Pancreas (tissue), 10 donors: ENCODE results near the gene HMGXB3. TPM values are rescaled to one million over a fixed set of nuclear protein-coding genes. Genes with fewer than 3 reads are reported as not detected.

ENCODE experiments used
- ATAC-seq, 4 donors: fragments of 200-7000 bp; cut with Tn5 transposase; one replicate each; pipeline versions ENCODE4 v1.8.0 to v1.9.1; 2020; ENCODE audit warnings: mild to moderate bottlenecking in 4 of 4, moderate library complexity in 4 of 4
- DNase-seq, 6 donors: peaks; one replicate each; pipeline ENCODE4 v3.0.0-alpha.2; 2020
- FAIRE-seq: peaks from 2 replicates; lab custom pipeline; 2012; peaks lifted over from hg19 to GRCh38; lab: Jason Lieb, UNC
- H3K27ac ChIP-seq, 4 donors: fragments of 200-600 bp; sonication (generic); 1 replicate in 3 of 4; 2 replicates in 1 of 4; pipeline versions ENCODE4 v1.5.0 to v1.8.0; 2020
- H3K27me3 ChIP-seq, 4 donors: fragments of 200-600 bp; one replicate each; pipeline ENCODE4 v1.8.0; 2021
- H3K36me3 ChIP-seq, 3 donors: fragments of 200-600 bp; sonication (generic) in 1 of 3; one replicate each; pipeline versions ENCODE4 v1.5.0 to v1.8.0; 2020 to 2021
- H3K4me1 ChIP-seq, 3 donors: fragments of 200-600 bp; one replicate each; pipeline ENCODE4 v1.8.0; 2021
- H3K4me3 ChIP-seq, 4 donors: fragments of 200-600 bp; sonication (generic) in 2 of 4; one replicate each; pipeline versions ENCODE4 v1.5.0 to v1.8.0; 2020 to 2021
- H3K9me3 ChIP-seq, 4 donors: fragments of 200-600 bp; one replicate each; pipeline ENCODE4 v1.8.0; 2021
- WGBS, 2 donors: extraction: QIAGEN DNeasy Blood & Tissue Kit; methylation state at CpG; one replicate each; pipeline ENCODE4 v1.1.7; 2013; 5-methylcytosine and 5-hydroxymethylcytosine counted together
- intact Hi-C, 3 donors: fragments of 100-400 bp; cut with DNase I; formaldehyde crosslinking; loops; one replicate each; pipeline versions ENCODE4 v1.11.1 to v1.14.2; 2022
- polyA plus RNA-seq, 2 donors: library from polyadenylated mRNA; stranded (reverse); fragments of 200-250 nt; gene quantifications; one replicate each; pipeline ENCODE4 v1.2.3, GENCODE V29; 2013
- total RNA-seq, 6 donors: library from RNA; stranded (reverse); fragmentation: NEBNext Ultra II Directional in 4 of 6; extraction: Animal tissue kit (Norgen Biotek cat#: 25700) in 4 of 6; gene quantifications; one replicate each; pipeline versions ENCODE4 v1.2.1 to v1.2.4, GENCODE V29; 2021 to 2023
- TF ChIP-seq, protein P1 (sequence below), 4 donors: fragments of 200-600 bp; sonication (generic) in 3 of 4; IDR thresholded peaks; one replicate each; pipeline versions ENCODE4 v1.5.0 to v1.8.0; 2021; ENCODE audit warnings: antibody characterized with exemption in 4 of 4
- donor health status: healthy with polysubstance abuse.
- donor health status: DM: no; HTN: no; CAD: no; lungs with moderate emphysema.
- donor health status: DM: no; HTN: no; CAD: no.
- donor health status: control.
- donor health status: control.
- donor health status: Bipolar disorder and iron deficiency.
- donor health status: DM: yes; HTN: yes; CAD: no.
- donor health status: DM: no; HTN: no; CAD: no.
- donor health status: DM: no; HTN: no; CAD: no.
- donor health status: DM: yes; HTN: yes; CAD: no.

HMGXB3 gene
- total and polyA plus RNA-seq, 8 donors, result 8.6 to 21.4 (median 12.8) TPM

GRCh38 chr5:150017226-150018005, 16.9 kb downstream of the HMGXB3 start:
- 61 to 63% methylated on average over 6 of the region's 6 CpGs for whole genome bisulfite sequencing, 2 donors
- no peaks in the 10 kb centered on the region for H3K4me1 ChIP-seq
- peaks cover 7 to 46% (median 19%) of the 10 kb centered on the region in 3 donors for H3K36me3 ChIP-seq
- peak in 3 of 4 donors; percentile 43 to 75 (median 46) for ATAC-seq
- no peak for FAIRE-seq
- no peaks in the 10 kb centered on the region for H3K27me3 ChIP-seq
- no peak overlapping the region for H3K27ac ChIP-seq
- TF ChIP-seq, protein P1, sequence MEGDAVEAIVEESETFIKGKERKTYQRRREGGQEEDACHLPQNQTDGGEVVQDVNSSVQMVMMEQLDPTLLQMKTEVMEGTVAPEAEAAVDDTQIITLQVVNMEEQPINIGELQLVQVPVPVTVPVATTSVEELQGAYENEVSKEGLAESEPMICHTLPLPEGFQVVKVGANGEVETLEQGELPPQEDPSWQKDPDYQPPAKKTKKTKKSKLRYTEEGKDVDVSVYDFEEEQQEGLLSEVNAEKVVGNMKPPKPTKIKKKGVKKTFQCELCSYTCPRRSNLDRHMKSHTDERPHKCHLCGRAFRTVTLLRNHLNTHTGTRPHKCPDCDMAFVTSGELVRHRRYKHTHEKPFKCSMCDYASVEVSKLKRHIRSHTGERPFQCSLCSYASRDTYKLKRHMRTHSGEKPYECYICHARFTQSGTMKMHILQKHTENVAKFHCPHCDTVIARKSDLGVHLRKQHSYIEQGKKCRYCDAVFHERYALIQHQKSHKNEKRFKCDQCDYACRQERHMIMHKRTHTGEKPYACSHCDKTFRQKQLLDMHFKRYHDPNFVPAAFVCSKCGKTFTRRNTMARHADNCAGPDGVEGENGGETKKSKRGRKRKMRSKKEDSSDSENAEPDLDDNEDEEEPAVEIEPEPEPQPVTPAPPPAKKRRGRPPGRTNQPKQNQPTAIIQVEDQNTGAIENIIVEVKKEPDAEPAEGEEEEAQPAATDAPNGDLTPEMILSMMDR (IDR thresholded peaks at IDR 0.05), result no peak
- H3K4me3 ChIP-seq, result no peak overlapping the region
- no peaks in the 10 kb centered on the region for H3K9me3 ChIP-seq
- DNase-seq, result no peak
- intact Hi-C loops, result no loop called here

DNA sequence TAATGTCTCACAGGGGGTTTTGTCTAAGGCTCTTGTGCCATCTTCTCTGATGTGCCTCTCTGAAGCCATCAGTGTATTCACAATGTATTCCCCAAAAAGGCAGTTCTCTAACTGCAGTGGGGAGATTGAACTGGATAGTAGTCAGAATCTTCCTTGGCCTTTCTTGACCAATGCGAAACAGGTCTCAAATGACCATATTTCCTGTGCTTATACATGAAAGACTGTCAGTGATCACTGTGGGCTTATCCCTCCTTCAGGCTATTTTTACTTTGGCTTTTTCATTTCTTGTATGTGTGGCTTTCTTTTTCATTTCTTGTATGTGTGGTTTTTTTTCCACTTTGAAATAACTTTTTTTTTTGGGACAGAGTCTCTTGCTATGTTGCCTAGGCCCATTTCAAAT, 19.7 kb downstream of the HMGXB3 start:
- no peak for ATAC-seq
- 96 to 100% methylated on average over 1 of the region's 1 CpG for WGBS, 2 donors
- no peak for FAIRE-seq
- Histone ChIP-seq H3K27ac (no peak overlapping the region), H3K9me3 (no peaks in the 10 kb centered on the region), H3K27me3 (no peaks in the 10 kb centered on the region), H3K36me3 (peaks cover 7 to 45% (median 21%) of the 10 kb centered on the region in 3 donors), H3K4me1 (no peaks in the 10 kb centered on the region), H3K4me3 (no peak overlapping the region)
- no peak for DNase-seq
- TF ChIP-seq, protein P1 (IDR thresholded peaks at IDR 0.05), result no peak
- intact Hi-C loops, result no loop called here

GRCh38 chr5:150021491-150022157, 21.1 kb downstream of the HMGXB3 start:
- FAIRE-seq (no peak), ATAC-seq (peak in 2 of 4 donors; percentile 14 to 42), DNase-seq (no peak)
- H3K36me3 ChIP-seq, result peaks cover 9 to 52% (median 18%) of the 10 kb centered on the region in 3 donors
- intact Hi-C loops, result no loop called here
- no peaks in the 10 kb centered on the region for H3K9me3 ChIP-seq
- H3K27ac ChIP-seq, result no peak overlapping the region
- H3K4me1 ChIP-seq, result no peaks in the 10 kb centered on the region
- no peaks in the 10 kb centered on the region for H3K27me3 ChIP-seq
- TF ChIP-seq, protein P1 (IDR thresholded peaks at IDR 0.05), result no peak
- WGBS, 2 donors, result 89 to 94% methylated on average over 13 of the region's 13 CpGs
- no peak overlapping the region for H3K4me3 ChIP-seq

GRCh38 chr5:150022158-150022531, 21.6 kb downstream of the HMGXB3 start:
- TF ChIP-seq, protein P1 (IDR thresholded peaks at IDR 0.05), result no peak
- H3K4me3 ChIP-seq, result no peak overlapping the region
- ATAC-seq (peak; percentile 46 to 78 (median 56)), DNase-seq (no peak), FAIRE-seq (no peak)
- H3K27me3 ChIP-seq, result no peaks in the 10 kb centered on the region
- peaks cover 11 to 57% (median 20%) of the 10 kb centered on the region in 3 donors for H3K36me3 ChIP-seq
- intact Hi-C loops, result no loop called here
- WGBS, 2 donors, result 77 to 81% methylated on average over 1 of the region's 1 CpG
- H3K9me3 ChIP-seq, result no peaks in the 10 kb centered on the region
- H3K4me1 ChIP-seq, result no peaks in the 10 kb centered on the region
- peak overlapping the region in 1 of 4 donors; percentile 12 for H3K27ac ChIP-seq
